SK-N-SH (cell line): ENCODE results near the gene TXNL4B. TPM values are rescaled to one million over a fixed set of nuclear protein-coding genes. Genes with fewer than 3 reads are reported as not detected.

Source experiments
- CTCF ChIA-PET: fragments of 300-600, 350-600 bp; formaldehyde crosslinking; extraction: SDS; loops from one replicate; lab custom pipeline; 2021; lab: Yijun Ruan, JAX
- POLR2A ChIA-PET: fragments of 350-600 bp; sonication (Branson Sonifier 250); formaldehyde crosslinking; extraction: SDS; loops from one replicate; lab custom pipeline; 2020; ENCODE audit warnings: antibody characterized with exemption, inconsistent platforms; lab: Yijun Ruan, JAX
- DNase-seq: peaks from one replicate; pipeline ENCODE4 v3.0.0; 2012
- H2AFZ ChIP-seq: fragments of 200-600 bp; sonication (generic); 2 replicates; pipeline ENCODE4 v1.8.1; 2016; ENCODE audit warnings: antibody characterized with exemption, mild to moderate bottlenecking, low read depth
- H3F3A ChIP-seq: fragments of 200-600 bp; sonication (generic); replicated peaks from 2 replicates; pipeline ENCODE3; 2016; ENCODE audit warnings: antibody characterized with exemption, mild to moderate bottlenecking; ENCODE audit not compliant: insufficient read depth
- H3K27ac ChIP-seq, 2 experiments: fragments of 200-500 bp in 1 of 2; fragments of 200-600 bp in 1 of 2; sonication (Bioruptor generic) in 1 of 2; sonication (generic), shearing (Covaris generic) in 1 of 2; 2 replicates each; pipeline versions ENCODE4 v1.5.1 to v1.6.1; 2014 to 2016; ENCODE audit warnings: low read depth in 2 of 2, inconsistent platforms in 1 of 2, low read length in 1 of 2, mild to moderate bottlenecking in 1 of 2, mixed read lengths in 1 of 2
- H3K27me3 ChIP-seq: fragments of 200-600 bp; sonication (generic), shearing (Covaris generic); 2 replicates; pipeline ENCODE4 v1.6.1; 2016; ENCODE audit warnings: mixed run types; ENCODE audit not compliant: insufficient read depth
- H3K36me3 ChIP-seq, 2 experiments: fragments of 200-500 bp in 1 of 2; fragments of 200-600 bp in 1 of 2; sonication (Bioruptor generic) in 1 of 2; sonication (generic) in 1 of 2; replicated peaks in 1 of 2; 2 replicates each; pipeline versions ENCODE3 to v1.5.1; 2014 to 2016; ENCODE audit warnings: low read length in 1 of 2, mild to moderate bottlenecking in 1 of 2; ENCODE audit not compliant: insufficient read depth in 2 of 2, control insufficient read depth in 1 of 2
- H3K4me1 ChIP-seq, 2 experiments: fragments of 200-500 bp in 1 of 2; fragments of 200-600 bp in 1 of 2; sonication (Bioruptor generic) in 1 of 2; sonication (generic), shearing (Covaris generic) in 1 of 2; 2 replicates each; pipeline versions ENCODE4 v1.5.1 to v1.6.1; 2014 to 2016; ENCODE audit warnings: low read depth in 1 of 2, low read length in 1 of 2, mixed run types in 1 of 2; ENCODE audit not compliant: insufficient read depth in 2 of 2, control insufficient read depth in 1 of 2
- H3K4me2 ChIP-seq: fragments of 200-600 bp; sonication (generic), shearing (Covaris generic); 2 replicates; pipeline ENCODE4 v1.6.1; 2017; ENCODE audit warnings: mixed run types
- H3K4me3 ChIP-seq, 2 experiments: fragments of 200-500 bp in 1 of 2; fragments of 200-600 bp in 1 of 2; sonication (Bioruptor generic) in 1 of 2; sonication (generic), shearing (Covaris generic) in 1 of 2; 2 replicates each; pipeline versions ENCODE4 v1.5.1 to v1.8.1; 2014 to 2016; ENCODE audit warnings: low read depth in 2 of 2, inconsistent platforms in 1 of 2, low read length in 1 of 2, mild to moderate bottlenecking in 1 of 2, mixed read lengths in 1 of 2, moderate library complexity in 1 of 2
- H3K79me2 ChIP-seq: fragments of 200-600 bp; sonication (generic); 2 replicates; pipeline ENCODE4 v1.8.1; 2017; ENCODE audit warnings: mild to moderate bottlenecking; ENCODE audit not compliant: insufficient read depth
- H3K9ac ChIP-seq: fragments of 200-600 bp; sonication (generic); 2 replicates; pipeline ENCODE4 v1.6.1; 2017; ENCODE audit warnings: mixed run types
- H3K9me2 ChIP-seq: fragments of 200-600 bp; sonication (generic); 2 replicates; pipeline ENCODE4 v1.6.1; 2017; ENCODE audit warnings: mixed run types
- H3K9me3 ChIP-seq: fragments of 200-600 bp; sonication (generic); 2 replicates; pipeline ENCODE4 v1.6.1; 2017; ENCODE audit warnings: mixed run types, mild to moderate bottlenecking, moderate library complexity
- H4K20me1 ChIP-seq: fragments of 200-600 bp; sonication (generic); 2 replicates; pipeline ENCODE4 v1.6.1; 2017; ENCODE audit warnings: mild to moderate bottlenecking, mixed run types; ENCODE audit not compliant: insufficient read depth
- ELF1 ChIP-seq: IDR thresholded peaks from 2 replicates; pipeline ENCODE4 v1.4.0; 2012
- EP300 ChIP-seq, 2 experiments: IDR thresholded peaks; 2 replicates each; pipeline versions ENCODE4 v1.4.0 to v1.6.1; 2012; ENCODE audit warnings: borderline replicate concordance in 1 of 2, low read depth in 1 of 2, low read length in 1 of 2
- FOSL2 ChIP-seq: IDR thresholded peaks from 2 replicates; pipeline ENCODE4 v1.4.0; 2012; ENCODE audit warnings: low read depth, mild to moderate bottlenecking, moderate library complexity, borderline replicate concordance
- FOXJ3 ChIP-seq: sonication (generic); formaldehyde crosslinking; IDR thresholded peaks from 2 replicates; pipeline ENCODE4 v1.5.1; 2020; ENCODE audit warnings: mild to moderate bottlenecking, missing genetic modification reagents
- FOXM1 ChIP-seq: IDR thresholded peaks from 2 replicates; pipeline ENCODE4 v1.4.0; 2012; ENCODE audit warnings: low read depth, mild to moderate bottlenecking
- GABPA ChIP-seq: IDR thresholded peaks from 2 replicates; pipeline ENCODE4 v1.4.0; 2012; ENCODE audit warnings: low read depth, mild to moderate bottlenecking
- GATA2 ChIP-seq: sonication (generic); formaldehyde crosslinking; IDR thresholded peaks from 2 replicates; pipeline ENCODE4 v1.5.0; 2020; ENCODE audit warnings: mild to moderate bottlenecking, missing genetic modification reagents
- MXI1 ChIP-seq: IDR thresholded peaks from 2 replicates; pipeline ENCODE4 v1.6.1; 2012; ENCODE audit warnings: mild to moderate bottlenecking, low read depth, low read length, improper control_type of control experiment
- NFIC ChIP-seq: IDR thresholded peaks from 2 replicates; pipeline ENCODE4 v1.4.0; 2012; ENCODE audit warnings: borderline replicate concordance
- POLR2AphosphoS5 ChIP-seq: IDR thresholded peaks from 2 replicates; pipeline ENCODE4 v1.6.1; 2012; ENCODE audit warnings: low read depth, low read length
- RFX5 ChIP-seq: IDR thresholded peaks from 2 replicates; pipeline ENCODE4 v1.6.1; 2012; ENCODE audit warnings: mild to moderate bottlenecking, improper control_type of control experiment, low read length
- SIN3A ChIP-seq: IDR thresholded peaks from 2 replicates; pipeline ENCODE4 v1.6.1; 2012; ENCODE audit warnings: low read depth, mild to moderate bottlenecking, low read length, moderate library complexity, borderline replicate concordance
- SMC3 ChIP-seq: IDR thresholded peaks from 2 replicates; pipeline ENCODE4 v1.6.1; 2012; ENCODE audit warnings: low read depth, low read length, improper control_type of control experiment
- TCF12 ChIP-seq: IDR thresholded peaks from 2 replicates; pipeline ENCODE4 v1.4.0; 2012
- TEAD4 ChIP-seq: IDR thresholded peaks from 2 replicates; pipeline ENCODE4 v1.4.0; 2012; ENCODE audit warnings: mild to moderate bottlenecking, borderline replicate concordance; ENCODE audit not compliant: insufficient read depth
- ZBTB33 ChIP-seq: IDR thresholded peaks from 2 replicates; pipeline ENCODE4 v1.4.0; 2012; ENCODE audit warnings: low read depth, borderline replicate concordance
- WGBS: methylation state at CpG from one replicate; pipeline ENCODE4 v1.1.6; 2017; ENCODE audit warnings: low lambda C conversion rate; 5-methylcytosine and 5-hydroxymethylcytosine counted together
- polyA plus RNA-seq, 3 experiments: library from polyadenylated mRNA; depleted of rRNA; stranded (reverse); fragments of >200 nt; gene quantifications; 2 replicates each; pipeline ENCODE4 v1.2.3, GENCODE V29; 2012
- TF ChIP-seq, protein P1 (sequence below): fragments of 150-350 bp; IDR thresholded peaks from 2 replicates; pipeline ENCODE4 v1.6.1; 2017; ENCODE audit warnings: antibody characterized with exemption, low read length, low read depth, borderline replicate concordance
- TF ChIP-seq, protein P2 (sequence below): fragments of 200-600 bp; sonication (generic); IDR thresholded peaks from 2 replicates; pipeline ENCODE4 v1.6.1; 2017; ENCODE audit warnings: antibody characterized with exemption, mild to moderate bottlenecking, moderate library complexity
- TF ChIP-seq, protein P3 (sequence below): IDR thresholded peaks from 2 replicates; pipeline ENCODE4 v1.6.1; 2012; ENCODE audit warnings: mild to moderate bottlenecking, low read depth, low read length, moderate library complexity

TXNL4B gene
- polyA plus RNA-seq, 1 of the 3 experiments (the other 2 are of a cell fraction), result 8.9 TPM

DNA sequence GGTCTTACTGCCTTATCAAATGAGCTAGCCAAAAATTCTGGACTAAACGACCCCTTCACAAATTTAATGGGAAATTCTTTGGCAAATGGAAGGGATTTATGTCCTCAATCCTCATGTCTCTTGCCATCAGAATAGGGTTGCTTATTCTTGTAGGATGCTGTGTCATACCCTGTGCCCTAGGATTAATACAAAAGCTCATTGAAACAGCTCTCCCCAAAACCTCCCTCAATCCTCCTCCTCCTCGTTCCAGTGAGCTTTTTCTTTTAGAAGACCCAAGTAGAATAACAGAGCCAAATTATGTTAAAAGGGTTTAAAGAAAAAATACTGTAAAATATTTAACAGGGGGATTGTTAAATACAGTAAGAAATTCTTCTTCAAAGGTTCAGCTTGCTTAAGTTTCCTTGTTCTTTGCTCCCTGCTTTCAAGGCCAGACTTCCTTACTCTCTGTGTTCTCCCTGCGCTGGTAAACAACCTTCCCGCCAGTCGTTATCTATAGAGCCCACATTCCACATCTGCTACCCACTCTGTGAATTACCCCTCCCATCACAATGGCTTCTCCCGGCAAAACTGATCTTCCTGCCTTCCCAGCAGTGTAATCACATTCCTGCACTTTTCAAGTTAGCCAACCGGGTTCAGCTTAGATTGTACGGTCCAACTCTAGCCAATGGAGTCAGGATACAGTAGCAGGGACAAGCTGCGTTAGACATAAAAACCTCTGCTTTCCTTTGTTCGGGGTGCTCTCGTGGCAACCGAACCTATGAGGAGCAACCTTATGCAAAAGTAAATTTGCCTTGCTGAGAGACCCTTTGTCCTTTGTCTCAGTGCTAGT is 20.7 kb downstream of the TXNL4B start:
- Histone ChIP-seq H3K9me3 (no peaks in the 10 kb centered on the region), H3K4me3 (no peak overlapping the region), H3K36me3 (no peaks in the 10 kb centered on the region), H2AFZ (no peak overlapping the region), H3K9me2 (no peaks in the 10 kb centered on the region), H3K4me1 (no peaks in the 10 kb centered on the region), H3K27me3 (no peaks in the 10 kb centered on the region), H3K79me2 (no peaks in the 10 kb centered on the region), H3F3A (no peaks in the 10 kb centered on the region), H3K4me2 (no peak overlapping the region), H3K9ac (no peak overlapping the region), H4K20me1 (no peaks in the 10 kb centered on the region), H3K27ac (no peak overlapping the region)
- TF ChIP-seq TEAD4 (no peak), TCF12 (no peak), SIN3A (no peak), GATA2 (CRISPR knock-in tag) (no peak), GABPA (no peak), FOXM1 (no peak), FOSL2 (no peak), SMC3 (no peak), NFIC (no peak), MXI1 (no peak), FOXJ3 (CRISPR knock-in tag) (no peak), POLR2AphosphoS5 (no peak), ELF1 (no peak), EP300 (IDR thresholded peaks at IDR 0.05; ENCODE audit: borderline replicate concordance in 1 of 2, low read depth in 1 of 2, low read length in 1 of 2) (no peak)
- TF ChIP-seq, protein P1, sequence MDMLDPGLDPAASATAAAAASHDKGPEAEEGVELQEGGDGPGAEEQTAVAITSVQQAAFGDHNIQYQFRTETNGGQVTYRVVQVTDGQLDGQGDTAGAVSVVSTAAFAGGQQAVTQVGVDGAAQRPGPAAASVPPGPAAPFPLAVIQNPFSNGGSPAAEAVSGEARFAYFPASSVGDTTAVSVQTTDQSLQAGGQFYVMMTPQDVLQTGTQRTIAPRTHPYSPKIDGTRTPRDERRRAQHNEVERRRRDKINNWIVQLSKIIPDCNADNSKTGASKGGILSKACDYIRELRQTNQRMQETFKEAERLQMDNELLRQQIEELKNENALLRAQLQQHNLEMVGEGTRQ, result no peak
- TF ChIP-seq, protein P2, sequence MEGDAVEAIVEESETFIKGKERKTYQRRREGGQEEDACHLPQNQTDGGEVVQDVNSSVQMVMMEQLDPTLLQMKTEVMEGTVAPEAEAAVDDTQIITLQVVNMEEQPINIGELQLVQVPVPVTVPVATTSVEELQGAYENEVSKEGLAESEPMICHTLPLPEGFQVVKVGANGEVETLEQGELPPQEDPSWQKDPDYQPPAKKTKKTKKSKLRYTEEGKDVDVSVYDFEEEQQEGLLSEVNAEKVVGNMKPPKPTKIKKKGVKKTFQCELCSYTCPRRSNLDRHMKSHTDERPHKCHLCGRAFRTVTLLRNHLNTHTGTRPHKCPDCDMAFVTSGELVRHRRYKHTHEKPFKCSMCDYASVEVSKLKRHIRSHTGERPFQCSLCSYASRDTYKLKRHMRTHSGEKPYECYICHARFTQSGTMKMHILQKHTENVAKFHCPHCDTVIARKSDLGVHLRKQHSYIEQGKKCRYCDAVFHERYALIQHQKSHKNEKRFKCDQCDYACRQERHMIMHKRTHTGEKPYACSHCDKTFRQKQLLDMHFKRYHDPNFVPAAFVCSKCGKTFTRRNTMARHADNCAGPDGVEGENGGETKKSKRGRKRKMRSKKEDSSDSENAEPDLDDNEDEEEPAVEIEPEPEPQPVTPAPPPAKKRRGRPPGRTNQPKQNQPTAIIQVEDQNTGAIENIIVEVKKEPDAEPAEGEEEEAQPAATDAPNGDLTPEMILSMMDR, result no peak
- ChIA-PET CTCF (interaction anchor here (0.8 to 0.9 kb wide), 2 partner anchors 111 to 1962 kb away, joined by 3 read pairs; no protein-coding TSS in a partner anchor), POLR2A (no interaction called here)
- 78% methylated on average over 12 of the region's 12 CpGs for WGBS
- DNase-seq, result no peak

DNA sequence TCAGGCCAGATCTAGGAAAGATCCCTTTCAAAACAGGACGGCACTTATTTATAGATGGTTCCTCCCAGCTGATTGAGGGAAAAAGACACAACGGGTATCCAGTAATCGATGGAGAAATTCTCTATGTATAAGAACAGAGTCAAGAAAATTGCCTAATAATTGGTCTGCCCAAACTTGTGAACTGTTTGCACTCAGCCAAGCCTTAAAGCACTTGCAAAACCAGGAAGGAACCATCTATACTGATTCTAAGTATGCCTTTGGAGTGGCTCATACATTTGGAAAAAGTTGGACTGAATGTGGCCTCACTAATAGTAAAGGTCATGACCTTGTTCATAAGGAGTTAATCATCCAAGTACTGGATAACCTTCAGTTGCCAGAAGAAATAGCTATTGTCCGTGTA is 24.5 kb downstream of the TXNL4B start:
- no peaks in the 10 kb centered on the region for H3K9me3 ChIP-seq
- H3K4me3 ChIP-seq, result no peak overlapping the region
- no peaks in the 10 kb centered on the region for H3K79me2 ChIP-seq
- no peak overlapping the region for H3K27ac ChIP-seq
- no peaks in the 10 kb centered on the region for H3K36me3 ChIP-seq
- CTCF ChIA-PET, result interaction anchor here (0.8 to 3.2 kb wide), 4 partner anchors 18 to 107 kb away, joined by 3 to 48 read pairs (median 3); no protein-coding TSS in a partner anchor
- no peaks in the 10 kb centered on the region for H3K9me2 ChIP-seq
- no peaks in the 10 kb centered on the region for H3F3A ChIP-seq
- H4K20me1 ChIP-seq, result no peaks in the 10 kb centered on the region
- no peaks in the 10 kb centered on the region for H3K4me1 ChIP-seq
- no peak overlapping the region for H3K9ac ChIP-seq
- H2AFZ ChIP-seq, result no peak overlapping the region
- WGBS, result 71% methylated on average over 4 of the region's 4 CpGs
- no peak overlapping the region for H3K4me2 ChIP-seq
- H3K27me3 ChIP-seq, result no peaks in the 10 kb centered on the region
- POLR2A ChIA-PET, result no interaction called here
- no peak for DNase-seq
- TF ChIP-seq RFX5 (no peak), ZBTB33 (no peak), TCF12 (no peak), GATA2 (CRISPR knock-in tag) (no peak), FOXM1 (no peak)
- TF ChIP-seq, protein P3, sequence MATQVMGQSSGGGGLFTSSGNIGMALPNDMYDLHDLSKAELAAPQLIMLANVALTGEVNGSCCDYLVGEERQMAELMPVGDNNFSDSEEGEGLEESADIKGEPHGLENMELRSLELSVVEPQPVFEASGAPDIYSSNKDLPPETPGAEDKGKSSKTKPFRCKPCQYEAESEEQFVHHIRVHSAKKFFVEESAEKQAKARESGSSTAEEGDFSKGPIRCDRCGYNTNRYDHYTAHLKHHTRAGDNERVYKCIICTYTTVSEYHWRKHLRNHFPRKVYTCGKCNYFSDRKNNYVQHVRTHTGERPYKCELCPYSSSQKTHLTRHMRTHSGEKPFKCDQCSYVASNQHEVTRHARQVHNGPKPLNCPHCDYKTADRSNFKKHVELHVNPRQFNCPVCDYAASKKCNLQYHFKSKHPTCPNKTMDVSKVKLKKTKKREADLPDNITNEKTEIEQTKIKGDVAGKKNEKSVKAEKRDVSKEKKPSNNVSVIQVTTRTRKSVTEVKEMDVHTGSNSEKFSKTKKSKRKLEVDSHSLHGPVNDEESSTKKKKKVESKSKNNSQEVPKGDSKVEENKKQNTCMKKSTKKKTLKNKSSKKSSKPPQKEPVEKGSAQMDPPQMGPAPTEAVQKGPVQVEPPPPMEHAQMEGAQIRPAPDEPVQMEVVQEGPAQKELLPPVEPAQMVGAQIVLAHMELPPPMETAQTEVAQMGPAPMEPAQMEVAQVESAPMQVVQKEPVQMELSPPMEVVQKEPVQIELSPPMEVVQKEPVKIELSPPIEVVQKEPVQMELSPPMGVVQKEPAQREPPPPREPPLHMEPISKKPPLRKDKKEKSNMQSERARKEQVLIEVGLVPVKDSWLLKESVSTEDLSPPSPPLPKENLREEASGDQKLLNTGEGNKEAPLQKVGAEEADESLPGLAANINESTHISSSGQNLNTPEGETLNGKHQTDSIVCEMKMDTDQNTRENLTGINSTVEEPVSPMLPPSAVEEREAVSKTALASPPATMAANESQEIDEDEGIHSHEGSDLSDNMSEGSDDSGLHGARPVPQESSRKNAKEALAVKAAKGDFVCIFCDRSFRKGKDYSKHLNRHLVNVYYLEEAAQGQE, result no peak
